GM10266 (cell line): ENCODE measurements around the gene B3GAT3.

Experiments
- DNase-seq: peaks from one replicate; pipeline ENCODE4 v3.0.0; 2012; ENCODE audit errors: extremely low spot score
- CTCF ChIP-seq: IDR thresholded peaks from 2 replicates; pipeline ENCODE4 v1.5.1; 2012; ENCODE audit warnings: mild to moderate bottlenecking, low read depth; ENCODE audit not compliant: control insufficient read depth, insufficient read depth; ENCODE audit errors: missing control alignments

The B3GAT3 gene

GRCh38 chr11:62648967-62649364, 27.2 kb upstream of the B3GAT3 start:
- DNase-seq: no peak
- no peak for TF ChIP-seq CTCF

- DNase-seq: no peak
- no peak for TF ChIP-seq CTCF
Observed at GRCh38 chr11:62648185-62648966, 26.6 kb upstream of the B3GAT3 start.

- TF ChIP-seq CTCF: no peak
- DNase-seq: no peak
Observed at GRCh38 chr11:62647609-62648005, 25.8 kb upstream of the B3GAT3 start.

- no peak for TF ChIP-seq CTCF
- no peak for DNase-seq
Observed at GRCh38 chr11:62646825-62647608, 25.2 kb upstream of the B3GAT3 start.

GRCh38 chr11:62645946-62646824, 24.4 kb upstream of the B3GAT3 start, which contains the start of gene GANAB:
GANAB (minus strand) TSS chr11:62646613; CDS start chr11:62646599, 14 bp downstream.
- TF ChIP-seq CTCF: no peak
- peak; percentile 99 for DNase-seq

- no peak for TF ChIP-seq CTCF
- no peak for DNase-seq
Observed at GRCh38 chr11:62645671-62645945, 23.8 kb upstream of the B3GAT3 start.

GRCh38 chr11:62644220-62644619, 22.4 kb upstream of the B3GAT3 start:
- DNase-seq: no peak
- TF ChIP-seq CTCF: no peak
